Endothelial cell of umbilical vein (primary cell): ENCODE results near the gene GPAT3. TPM values are rescaled to one million over a fixed set of nuclear protein-coding genes. Genes with fewer than 3 reads are reported as not detected.

ENCODE experiments used
- BruUV-seq: library from RNA; stranded (reverse); fragments of 400-500 nt; replicated peaks from 2 replicates; lab custom pipeline; 2021; lab: Mats Ljungman, UMichigan
- CTCF ChIA-PET: fragments of 300-600, 350-600 bp; sonication (Branson Sonifier 250); formaldehyde crosslinking; loops from one replicate; lab custom pipeline; 2021; ENCODE audit warnings: antibody characterized with exemption, inconsistent platforms; lab: Charles Lee
- POLR2A ChIA-PET: fragments of 300-600, 350-600 bp; sonication (Branson Sonifier 250); formaldehyde crosslinking; loops from one replicate; lab custom pipeline; 2021; ENCODE audit warnings: antibody characterized with exemption, inconsistent platforms; lab: Charles Lee
- DNase-seq: peaks from one replicate; pipeline ENCODE4 v3.0.0-alpha.2; 2011; ENCODE audit warnings: low read depth, low spot score
- FAIRE-seq: peaks from 2 replicates; lab custom pipeline; 2011; peaks lifted over from hg19 to GRCh38; lab: Jason Lieb, UNC
- H2AFZ ChIP-seq: 2 replicates; pipeline ENCODE4 v1.6.0; 2012; ENCODE audit warnings: low read depth, low read length, control low read depth, inconsistent platforms
- H3K27ac ChIP-seq: 2 replicates; pipeline ENCODE4 v1.5.1; 2011; ENCODE audit warnings: low read depth, mild to moderate bottlenecking, control low read depth, low read length, moderate library complexity; ENCODE audit not compliant: insufficient read depth
- H3K27me3 ChIP-seq, 2 experiments: 2 replicates each; pipeline versions ENCODE4 v1.6.0 to v1.6.1; 2011; ENCODE audit warnings: low read length in 2 of 2, mixed read lengths in 1 of 2; ENCODE audit not compliant: control insufficient read depth in 2 of 2, insufficient read depth in 2 of 2
- H3K36me3 ChIP-seq, 2 experiments: 2 replicates in 1 of 2; 3 replicates in 1 of 2; pipeline ENCODE4 v1.5.1; 2011; ENCODE audit warnings: low read length in 2 of 2, mild to moderate bottlenecking in 1 of 2, moderate library complexity in 1 of 2; ENCODE audit not compliant: control insufficient read depth in 2 of 2, insufficient read depth in 2 of 2; ENCODE audit errors: extremely low read depth in 1 of 2
- H3K4me1 ChIP-seq: 3 replicates; pipeline ENCODE4 v1.5.1; 2011; ENCODE audit warnings: mild to moderate bottlenecking, low read length; ENCODE audit not compliant: control insufficient read depth, insufficient read depth; ENCODE audit errors: extremely low read depth
- H3K4me2 ChIP-seq: 2 replicates; pipeline ENCODE4 v1.6.1; 2011; ENCODE audit warnings: low read length, control low read depth, mixed read lengths; ENCODE audit not compliant: insufficient read depth
- H3K4me3 ChIP-seq, 3 experiments: fragments of 200-600 bp in 1 of 3; sonication (generic), shearing (Covaris generic) in 1 of 3; replicated peaks in 1 of 3; 2 replicates each; pipeline ENCODE4 v1.5.1; 2011 to 2016; ENCODE audit warnings: control low read depth in 3 of 3, low read length in 3 of 3, mild to moderate bottlenecking in 2 of 3, inconsistent platforms in 1 of 3, low read depth in 1 of 3, moderate library complexity in 1 of 3; ENCODE audit not compliant: insufficient read depth in 1 of 3
- H3K79me2 ChIP-seq: 2 replicates; pipeline ENCODE4 v1.6.0; 2012; ENCODE audit warnings: low read length, inconsistent platforms; ENCODE audit not compliant: control insufficient read depth, insufficient read depth
- H3K9ac ChIP-seq: replicated peaks from 2 replicates; pipeline ENCODE3; 2011; ENCODE audit warnings: low read length, control low read depth; ENCODE audit not compliant: insufficient read depth; ENCODE audit errors: extremely low read depth
- H3K9me1 ChIP-seq: replicated peaks from 3 replicates; pipeline ENCODE4 v1.6.0; 2011; ENCODE audit warnings: mild to moderate bottlenecking, low read length; ENCODE audit not compliant: control insufficient read depth, insufficient read depth; ENCODE audit errors: extremely low read depth
- H3K9me3 ChIP-seq: replicated peaks from 2 replicates; pipeline ENCODE4 v1.5.1; 2012; ENCODE audit warnings: low read length, inconsistent platforms; ENCODE audit not compliant: control insufficient read depth, insufficient read depth
- H4K20me1 ChIP-seq: replicated peaks from 2 replicates; pipeline ENCODE3; 2011; ENCODE audit warnings: mild to moderate bottlenecking, low read length; ENCODE audit not compliant: control insufficient read depth, insufficient read depth; ENCODE audit errors: extremely low read depth
- CTCF ChIP-seq, 2 donors: IDR thresholded peaks; 1 replicate in 1 of 2; 2 replicates in 1 of 2; pipeline ENCODE4 v1.5.1; 2011; ENCODE audit warnings: low read length in 2 of 2, mild to moderate bottlenecking in 2 of 2, moderate library complexity in 2 of 2, control low read depth in 1 of 2, inconsistent platforms in 1 of 2, low read depth in 1 of 2; ENCODE audit not compliant: insufficient read depth in 1 of 2; ENCODE audit errors: extremely low read depth in 1 of 2
- EZH2 ChIP-seq: IDR thresholded peaks from 2 replicates; pipeline ENCODE4 v1.6.1; 2012; ENCODE audit warnings: borderline replicate concordance, low read depth, mild to moderate bottlenecking, moderate library complexity, low read length, inconsistent platforms; ENCODE audit not compliant: severe bottlenecking
- FOS ChIP-seq: IDR thresholded peaks from 2 replicates; pipeline ENCODE4 v1.6.1; 2011; ENCODE audit warnings: mild to moderate bottlenecking, low read length, moderate library complexity, borderline replicate concordance; ENCODE audit not compliant: insufficient read depth
- GATA2 ChIP-seq: IDR thresholded peaks from 2 replicates; pipeline ENCODE4 v1.7.0; 2011; ENCODE audit warnings: low read depth, mild to moderate bottlenecking, moderate library complexity, mixed read lengths, low read length; ENCODE audit not compliant: insufficient read length, insufficient read depth
- MYC ChIP-seq: IDR thresholded peaks from one replicate; pipeline ENCODE4 v1.6.1; 2011; ENCODE audit warnings: mild to moderate bottlenecking, low read depth, low read length
- POLR2A ChIP-seq: IDR thresholded peaks from 2 replicates; pipeline ENCODE4 v1.6.1; 2012; ENCODE audit warnings: low read depth, mild to moderate bottlenecking, control low read depth, low read length
- POLR2AphosphoS5 ChIP-seq: IDR thresholded peaks from 2 replicates; pipeline ENCODE4 v1.6.1; 2012; ENCODE audit warnings: low read depth, mild to moderate bottlenecking, control low read depth, low read length, moderate library complexity; ENCODE audit not compliant: insufficient read depth
- dilution Hi-C: fragments of 300-500 bp; cut with MboI; formaldehyde crosslinking; loops from one replicate; pipeline ENCODE4 v1.15.0; 2019; ENCODE audit warnings: low sequenced_read_pairs; ENCODE audit not compliant: extremely low pct_ligation_motif_present
- intact Hi-C: fragments of 100-400 bp; cut with micrococcal nuclease; formaldehyde crosslinking; loops from one replicate; pipeline ENCODE4 v1.10.0; 2022
- polyA plus RNA-seq, 4 experiments: library from polyadenylated mRNA; depleted of rRNA in 3 of 4; stranded (reverse) in 3 of 4; unstranded in 1 of 4; fragments of >200 nt; gene quantifications; 2 replicates each; pipeline versions ENCODE4 v1.2.1 to v1.2.3, GENCODE V29; 2011 to 2012; ENCODE audit warnings: missing spikeins in 1 of 4
- total RNA-seq: library from RNA; stranded (reverse); gene quantifications from 2 replicates; pipeline ENCODE4 v1.2.3, GENCODE V29; 2021

GPAT3 gene
- total and polyA plus RNA-seq, 2 donors (not counting 3 experiments of a cell fraction or from before 2014, with no cell fraction given): 0.36 to 2.1 TPM

GRCh38 chr4:83516042-83516772 is 19.7 kb upstream of the GPAT3 start:
- Histone ChIP-seq H3K79me2 (no peaks in the 10 kb centered on the region), H3K27ac (no peak overlapping the region), H3K4me2 (no peak overlapping the region), H2AFZ (no peak overlapping the region), H3K4me3 (no peak overlapping the region), H3K4me1 (no peaks in the 10 kb centered on the region), H3K27me3 (peaks cover 0 to 3% of the 10 kb centered on the region in 2 experiments), H3K9me1 (no peaks in the 10 kb centered on the region), H3K36me3 (no peaks in the 10 kb centered on the region), H3K9ac (no peak overlapping the region), H3K9me3 (no peaks in the 10 kb centered on the region), H4K20me1 (no peaks in the 10 kb centered on the region)
- intact Hi-C loops (no loop called here), dilution Hi-C loops (no loop called here)
- TF ChIP-seq FOS (peak; percentile 31), CTCF (IDR thresholded peaks at IDR 0.05; ENCODE audit: extremely low read depth in 1 of 2, insufficient read depth in 1 of 2, low read depth in 1 of 2, low read length in 2 of 2) (no peak), EZH2 (no peak), GATA2 (no peak), POLR2AphosphoS5 (no peak), MYC (no peak), POLR2A (no peak)
- ChIA-PET POLR2A (no interaction called here), CTCF (no interaction called here)
- no TSS peak for BruUV-seq
- DNase-seq: peak; percentile 19
- no peak for FAIRE-seq
